ENCODE measurements around the gene ATP8A2. TPM values are rescaled to one million over a fixed set of nuclear protein-coding genes. Genes with fewer than 3 reads are reported as not detected.
"Not testable (repeated sequence)": the region's sequence is repeated elsewhere in the genome, so short reads cannot be mapped to it uniquely, and the experiment has no call there.

ATP8A2 gene
- total and polyA plus RNA-seq, 4 donors = 0.01 to 0.08 (median 0.05) TPM; not detected in 1

DNA sequence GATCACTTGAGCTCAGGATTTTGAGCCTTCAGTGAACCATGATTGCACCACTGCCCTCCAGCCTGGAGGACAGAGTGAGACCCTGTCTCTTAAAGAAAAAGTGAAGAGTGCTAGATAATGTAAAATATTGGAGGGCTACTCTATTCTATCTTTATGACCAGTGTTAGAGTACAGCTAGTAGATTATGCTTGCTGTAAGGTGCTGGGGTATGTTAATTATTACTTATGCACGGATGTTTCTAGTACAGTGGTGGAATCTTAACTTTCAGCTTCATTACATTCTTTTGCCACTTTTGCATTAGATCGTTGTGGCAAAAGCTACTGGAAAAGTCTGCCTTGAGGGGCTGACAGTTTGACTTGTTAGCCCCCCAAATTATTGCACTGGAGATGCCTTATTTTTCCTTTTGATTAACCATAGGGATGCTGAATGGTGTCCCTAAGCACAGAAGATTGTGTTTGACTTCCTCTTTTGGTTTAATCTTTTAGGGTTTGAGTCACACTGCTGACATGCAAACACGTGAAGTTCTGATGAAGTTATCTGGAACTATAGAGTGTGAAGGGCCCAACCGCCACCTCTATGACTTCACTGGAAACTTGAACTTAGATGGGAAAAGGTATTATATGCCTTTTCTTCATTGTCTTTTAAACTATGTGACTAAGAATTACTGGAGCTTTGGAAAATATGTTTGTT, 169.8 kb downstream of the ATP8A2 start:
- no peak for DNase-seq (ENCODE audit: low spot score)
- Histone ChIP-seq H3K4me1 (ENCODE audit: control insufficient read depth in 4 of 4, insufficient read depth in 4 of 4, low read length in 3 of 4) (no peaks in the 10 kb centered on the region), H3K27me3 (ENCODE audit: control insufficient read depth in 4 of 4, insufficient read depth in 4 of 4, low read length in 3 of 4) (peaks cover 0 to 2% (median 0%) of the 10 kb centered on the region in 4 donors), H3K9ac (ENCODE audit: low read depth in 1 of 2, low read length in 2 of 2) (no peak overlapping the region), H3K36me3 (ENCODE audit: control insufficient read depth in 4 of 4, insufficient read depth in 3 of 4, low read depth in 1 of 4, low read length in 3 of 4) (no peaks in the 10 kb centered on the region), H3K27ac (ENCODE audit: low read depth in 1 of 2, low read length in 2 of 2) (no peak overlapping the region), H3K9me3 (ENCODE audit: control insufficient read depth in 4 of 4, low read length in 3 of 4) (no peaks in the 10 kb centered on the region), H3K4me3 (ENCODE audit: low read depth in 1 of 3, low read length in 3 of 3) (no peak overlapping the region)
- TF ChIP-seq, protein P1, sequence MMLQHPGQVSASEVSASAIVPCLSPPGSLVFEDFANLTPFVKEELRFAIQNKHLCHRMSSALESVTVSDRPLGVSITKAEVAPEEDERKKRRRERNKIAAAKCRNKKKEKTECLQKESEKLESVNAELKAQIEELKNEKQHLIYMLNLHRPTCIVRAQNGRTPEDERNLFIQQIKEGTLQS (IDR thresholded peaks at IDR 0.05) = no peak
- 69% methylated on average over 4 of the region's 4 CpGs for WGBS

DNA sequence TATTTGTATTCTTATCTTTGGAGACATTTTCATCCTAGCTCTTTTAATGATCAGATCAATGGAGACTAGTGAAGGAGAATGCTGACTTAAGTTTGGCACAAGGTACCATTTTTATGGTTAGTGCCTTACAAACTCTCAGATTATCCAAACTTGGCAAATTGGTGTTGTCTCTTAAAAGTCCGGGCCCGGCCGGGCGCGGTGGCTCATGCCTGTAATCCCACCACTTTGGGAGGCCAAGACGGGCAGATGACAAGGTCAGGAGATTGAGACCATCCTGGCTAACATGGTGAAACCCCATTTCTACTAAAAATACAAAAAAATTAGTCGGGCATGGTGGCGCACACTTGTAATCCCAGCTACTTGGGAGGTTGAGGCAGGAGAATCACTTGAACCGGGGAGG, 177.2 kb downstream of the ATP8A2 start:
- not testable (repeated sequence) for H3K9ac ChIP-seq (ENCODE audit: low read depth in 1 of 2, low read length in 2 of 2); H3K36me3 ChIP-seq (ENCODE audit: control insufficient read depth in 4 of 4, insufficient read depth in 3 of 4, low read depth in 1 of 4, low read length in 3 of 4); H3K27me3 ChIP-seq (ENCODE audit: control insufficient read depth in 4 of 4, insufficient read depth in 4 of 4, low read length in 3 of 4); DNase-seq (ENCODE audit: low spot score); H3K4me3 ChIP-seq (ENCODE audit: low read depth in 1 of 3, low read length in 3 of 3); H3K9me3 ChIP-seq (ENCODE audit: control insufficient read depth in 4 of 4, low read length in 3 of 4); H3K4me1 ChIP-seq (ENCODE audit: control insufficient read depth in 4 of 4, insufficient read depth in 4 of 4, low read length in 3 of 4); H3K27ac ChIP-seq (ENCODE audit: low read depth in 1 of 2, low read length in 2 of 2)
- WGBS = 93% methylated on average over 9 of the region's 9 CpGs

DNA sequence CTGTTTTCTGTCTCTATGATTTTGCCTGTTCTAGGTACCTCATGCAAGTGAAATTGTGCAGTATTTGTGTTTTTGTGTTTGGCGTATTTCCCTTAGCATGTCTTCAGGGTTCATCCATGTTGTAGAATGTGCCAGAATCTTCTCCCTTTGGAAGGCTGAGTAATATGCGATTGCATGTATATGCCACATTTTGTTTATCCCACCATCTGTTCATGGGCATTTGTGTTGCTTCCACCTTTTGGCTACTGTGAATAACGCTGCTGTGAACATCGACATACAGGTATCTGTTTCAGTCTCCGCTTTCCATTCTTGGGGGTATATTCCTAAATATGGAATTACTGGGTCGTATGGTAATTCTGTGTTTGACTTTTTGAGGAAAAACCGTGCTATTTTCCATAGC, 190.0 kb downstream of the ATP8A2 start:
- Histone ChIP-seq H3K9ac (ENCODE audit: low read depth in 1 of 2, low read length in 2 of 2) (no peak overlapping the region), H3K4me3 (ENCODE audit: low read depth in 1 of 3, low read length in 3 of 3) (no peak overlapping the region), H3K4me1 (ENCODE audit: control insufficient read depth in 4 of 4, insufficient read depth in 4 of 4, low read length in 3 of 4) (no peaks in the 10 kb centered on the region), H3K27me3 (ENCODE audit: control insufficient read depth in 4 of 4, insufficient read depth in 4 of 4, low read length in 3 of 4) (peaks cover 0 to 5% (median 0%) of the 10 kb centered on the region in 4 donors), H3K36me3 (ENCODE audit: control insufficient read depth in 4 of 4, insufficient read depth in 3 of 4, low read depth in 1 of 4, low read length in 3 of 4) (no peaks in the 10 kb centered on the region), H3K9me3 (ENCODE audit: control insufficient read depth in 4 of 4, low read length in 3 of 4) (no peaks in the 10 kb centered on the region), H3K27ac (ENCODE audit: low read depth in 1 of 2, low read length in 2 of 2) (no peak overlapping the region)
- WGBS = 77% methylated on average over 7 of the region's 7 CpGs
- TF ChIP-seq TAF1 (conservative IDR thresholded peaks at IDR 0.05) = no peak
- no peak for TF ChIP-seq SP1 (IDR thresholded peaks at IDR 0.05)
- TF ChIP-seq HNF4G (IDR thresholded peaks at IDR 0.05) = no peak
- TF ChIP-seq, protein P2, sequence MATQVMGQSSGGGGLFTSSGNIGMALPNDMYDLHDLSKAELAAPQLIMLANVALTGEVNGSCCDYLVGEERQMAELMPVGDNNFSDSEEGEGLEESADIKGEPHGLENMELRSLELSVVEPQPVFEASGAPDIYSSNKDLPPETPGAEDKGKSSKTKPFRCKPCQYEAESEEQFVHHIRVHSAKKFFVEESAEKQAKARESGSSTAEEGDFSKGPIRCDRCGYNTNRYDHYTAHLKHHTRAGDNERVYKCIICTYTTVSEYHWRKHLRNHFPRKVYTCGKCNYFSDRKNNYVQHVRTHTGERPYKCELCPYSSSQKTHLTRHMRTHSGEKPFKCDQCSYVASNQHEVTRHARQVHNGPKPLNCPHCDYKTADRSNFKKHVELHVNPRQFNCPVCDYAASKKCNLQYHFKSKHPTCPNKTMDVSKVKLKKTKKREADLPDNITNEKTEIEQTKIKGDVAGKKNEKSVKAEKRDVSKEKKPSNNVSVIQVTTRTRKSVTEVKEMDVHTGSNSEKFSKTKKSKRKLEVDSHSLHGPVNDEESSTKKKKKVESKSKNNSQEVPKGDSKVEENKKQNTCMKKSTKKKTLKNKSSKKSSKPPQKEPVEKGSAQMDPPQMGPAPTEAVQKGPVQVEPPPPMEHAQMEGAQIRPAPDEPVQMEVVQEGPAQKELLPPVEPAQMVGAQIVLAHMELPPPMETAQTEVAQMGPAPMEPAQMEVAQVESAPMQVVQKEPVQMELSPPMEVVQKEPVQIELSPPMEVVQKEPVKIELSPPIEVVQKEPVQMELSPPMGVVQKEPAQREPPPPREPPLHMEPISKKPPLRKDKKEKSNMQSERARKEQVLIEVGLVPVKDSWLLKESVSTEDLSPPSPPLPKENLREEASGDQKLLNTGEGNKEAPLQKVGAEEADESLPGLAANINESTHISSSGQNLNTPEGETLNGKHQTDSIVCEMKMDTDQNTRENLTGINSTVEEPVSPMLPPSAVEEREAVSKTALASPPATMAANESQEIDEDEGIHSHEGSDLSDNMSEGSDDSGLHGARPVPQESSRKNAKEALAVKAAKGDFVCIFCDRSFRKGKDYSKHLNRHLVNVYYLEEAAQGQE (IDR thresholded peaks at IDR 0.05) = no peak
- TF ChIP-seq HNF4A (conservative IDR thresholded peaks at IDR 0.05) = no peak
- TF ChIP-seq, protein P3, sequence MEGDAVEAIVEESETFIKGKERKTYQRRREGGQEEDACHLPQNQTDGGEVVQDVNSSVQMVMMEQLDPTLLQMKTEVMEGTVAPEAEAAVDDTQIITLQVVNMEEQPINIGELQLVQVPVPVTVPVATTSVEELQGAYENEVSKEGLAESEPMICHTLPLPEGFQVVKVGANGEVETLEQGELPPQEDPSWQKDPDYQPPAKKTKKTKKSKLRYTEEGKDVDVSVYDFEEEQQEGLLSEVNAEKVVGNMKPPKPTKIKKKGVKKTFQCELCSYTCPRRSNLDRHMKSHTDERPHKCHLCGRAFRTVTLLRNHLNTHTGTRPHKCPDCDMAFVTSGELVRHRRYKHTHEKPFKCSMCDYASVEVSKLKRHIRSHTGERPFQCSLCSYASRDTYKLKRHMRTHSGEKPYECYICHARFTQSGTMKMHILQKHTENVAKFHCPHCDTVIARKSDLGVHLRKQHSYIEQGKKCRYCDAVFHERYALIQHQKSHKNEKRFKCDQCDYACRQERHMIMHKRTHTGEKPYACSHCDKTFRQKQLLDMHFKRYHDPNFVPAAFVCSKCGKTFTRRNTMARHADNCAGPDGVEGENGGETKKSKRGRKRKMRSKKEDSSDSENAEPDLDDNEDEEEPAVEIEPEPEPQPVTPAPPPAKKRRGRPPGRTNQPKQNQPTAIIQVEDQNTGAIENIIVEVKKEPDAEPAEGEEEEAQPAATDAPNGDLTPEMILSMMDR (IDR thresholded peaks at IDR 0.05; ENCODE audit: low read depth, low read length, missing input control) = no peak
- TF ChIP-seq, protein P1 (IDR thresholded peaks at IDR 0.05) = no peak
- DNase-seq (ENCODE audit: low spot score) = no peak

Data from liver (tissue), 9 donors.